Cerebellar cortex (tissue), 1 donor: ENCODE measurements around the gene CEP128.

ENCODE experiments used
- DNase-seq: peaks from one replicate; pipeline ENCODE4 v3.0.0-alpha.2; 2015; ENCODE audit warnings: low spot score

The CEP128 gene

DNA sequence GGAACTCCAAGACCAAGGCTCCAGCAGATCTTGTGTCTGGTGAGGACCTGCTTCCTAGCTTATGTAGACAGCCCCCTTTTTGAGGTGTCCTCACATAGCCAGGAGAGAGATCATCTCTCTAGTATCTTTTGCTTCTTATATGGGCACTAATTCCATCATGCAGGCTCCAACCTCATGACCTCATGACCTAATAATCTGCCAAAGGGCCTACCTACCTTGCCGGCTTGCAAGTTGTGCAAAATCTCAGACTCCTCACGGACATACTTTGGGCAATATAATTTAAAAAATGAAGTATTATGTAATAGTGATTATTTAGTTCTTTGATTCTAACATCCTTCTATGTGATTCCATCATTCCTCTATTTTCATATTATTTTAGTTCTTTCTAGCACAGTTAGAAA is 397.2 kb downstream of the CEP128 start:
- DNase-seq: no peak

DNA sequence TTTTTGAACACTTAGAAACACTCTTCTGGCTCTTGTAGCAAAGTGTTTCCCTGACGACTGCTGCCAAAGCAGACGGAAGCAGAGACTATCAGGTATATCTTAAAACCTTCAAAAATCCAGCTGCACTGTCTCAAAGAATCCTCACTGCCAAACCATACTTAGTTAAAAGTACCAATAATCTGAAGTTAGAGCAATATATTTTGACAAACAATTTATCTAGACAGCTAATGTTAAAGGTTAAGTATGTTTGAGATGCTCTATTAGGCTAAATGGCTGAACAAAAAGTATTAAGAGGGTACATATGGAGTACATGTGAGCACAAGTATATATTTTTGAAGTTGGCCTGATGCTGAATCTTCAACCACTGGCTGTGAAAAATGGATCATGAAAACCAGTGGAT is 398.3 kb downstream of the CEP128 start:
- no peak for DNase-seq

DNA sequence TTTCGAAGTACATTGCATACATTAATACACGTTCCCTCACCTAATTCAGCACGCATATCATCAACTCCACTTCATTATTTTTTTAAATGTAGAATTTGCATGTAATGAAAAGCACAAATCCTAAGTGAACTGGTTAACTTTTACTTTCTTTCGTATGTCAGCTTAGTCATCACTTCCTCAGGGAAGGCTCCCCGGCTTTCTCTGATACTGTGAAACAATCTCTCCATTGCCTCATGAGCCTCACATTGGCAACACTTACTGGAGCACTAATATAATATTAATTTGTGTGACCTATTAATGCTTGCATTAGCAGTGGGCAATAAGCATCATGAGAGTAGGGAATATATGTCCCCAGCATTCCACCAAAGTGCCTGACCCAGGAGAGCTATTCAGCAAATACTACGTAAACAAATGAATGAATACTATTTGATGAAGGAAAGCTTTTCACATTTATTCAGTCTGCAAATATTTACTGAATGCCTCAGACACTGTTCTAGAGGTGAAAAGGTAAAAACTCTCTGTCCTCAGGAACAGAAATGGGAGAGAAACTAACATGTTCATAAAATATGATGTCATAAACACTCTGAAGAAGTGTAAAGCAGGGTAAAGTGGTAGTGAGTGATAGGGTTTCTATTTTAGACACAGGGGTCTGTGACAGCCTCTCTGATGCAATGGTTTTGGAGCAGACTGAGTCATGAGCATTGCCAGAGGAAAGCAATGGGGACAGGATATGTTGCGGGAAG is 402.7 kb downstream of the CEP128 start:
- no peak for DNase-seq

DNA sequence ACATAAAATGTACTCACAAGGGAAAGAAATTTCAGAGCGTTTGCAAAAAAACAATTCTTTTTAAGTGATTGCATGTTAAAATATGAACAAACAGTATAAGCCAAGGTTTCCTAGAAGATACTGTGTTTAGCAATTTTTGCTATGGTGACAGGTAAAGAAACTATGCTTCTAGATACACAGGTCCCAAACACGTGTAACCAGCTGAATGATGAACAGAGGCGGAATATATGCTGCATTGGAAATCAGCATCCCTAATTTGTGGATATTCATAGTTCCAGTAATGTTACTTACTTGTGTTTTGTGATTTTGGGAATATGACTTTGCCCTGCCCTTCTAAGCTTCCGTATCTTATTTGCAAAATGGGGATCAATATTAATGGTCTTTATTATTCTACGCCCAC is 403.9 kb downstream of the CEP128 start:
- DNase-seq: no peak

DNA sequence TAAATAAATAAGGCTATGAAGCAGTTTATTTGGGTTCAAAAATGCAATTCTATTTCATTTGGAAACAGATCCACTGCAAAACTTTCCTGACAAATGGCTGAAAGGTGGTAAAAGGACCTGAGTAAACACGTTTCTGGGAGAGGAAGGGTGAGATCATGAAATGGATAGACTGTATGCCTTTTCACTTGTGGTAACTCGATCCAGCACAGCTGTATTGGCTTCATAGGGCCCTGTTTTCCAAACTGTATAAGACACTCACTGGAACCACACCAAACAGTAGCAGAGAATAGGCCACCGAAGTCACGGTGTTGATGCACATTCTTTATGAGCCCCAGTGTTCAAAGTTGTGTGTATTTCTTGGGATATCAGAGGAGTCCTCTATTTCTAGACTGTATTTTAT is 405.1 kb downstream of the CEP128 start:
- DNase-seq: no peak

DNA sequence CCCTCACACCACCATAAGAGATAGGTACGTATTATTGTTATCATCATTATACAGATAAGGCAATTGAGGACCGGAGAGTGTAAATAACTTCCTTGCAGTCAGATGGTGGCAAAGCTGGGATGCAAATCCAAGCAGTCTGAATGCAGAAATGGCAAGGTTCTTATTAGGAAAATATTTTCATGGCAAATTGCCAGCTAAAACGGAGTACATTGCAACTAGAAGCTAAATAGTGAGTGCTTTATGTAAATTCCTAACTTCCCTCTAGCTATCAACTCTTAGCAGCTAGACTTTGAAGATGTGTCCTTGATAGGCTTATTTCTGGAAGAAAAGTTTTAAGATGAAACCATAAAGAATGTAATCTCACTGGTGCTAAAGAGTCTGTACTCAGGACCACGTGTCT is 406.4 kb downstream of the CEP128 start:
- no peak for DNase-seq

DNA sequence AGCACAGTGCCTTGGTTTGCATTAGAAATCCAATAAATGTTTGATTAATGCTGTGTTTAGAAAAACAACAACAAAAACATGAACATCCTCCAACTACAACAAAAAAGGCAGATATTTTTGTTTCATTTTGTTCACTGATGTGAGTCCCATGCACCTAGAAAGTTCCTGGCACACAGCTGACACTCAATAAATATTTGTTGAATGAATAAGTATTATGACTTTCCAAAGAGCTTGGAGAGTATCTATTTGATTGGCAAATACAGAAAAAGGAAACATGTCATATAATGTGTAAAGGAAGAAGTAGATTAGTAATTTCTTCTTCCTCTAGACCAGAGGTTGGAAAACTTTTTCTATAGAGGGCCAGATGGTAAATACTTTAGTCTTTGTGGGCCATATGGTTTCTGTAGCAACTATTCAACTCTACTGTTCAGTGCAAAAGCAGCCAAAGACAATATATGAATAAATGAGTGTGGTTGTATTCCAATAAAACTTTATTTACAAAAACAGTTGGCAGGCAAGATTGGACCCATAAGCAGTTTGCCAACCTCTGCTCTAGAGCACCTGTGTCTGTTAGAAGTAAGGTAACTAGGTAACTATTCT is 417.9 kb downstream of the CEP128 start:
- no peak for DNase-seq

DNA sequence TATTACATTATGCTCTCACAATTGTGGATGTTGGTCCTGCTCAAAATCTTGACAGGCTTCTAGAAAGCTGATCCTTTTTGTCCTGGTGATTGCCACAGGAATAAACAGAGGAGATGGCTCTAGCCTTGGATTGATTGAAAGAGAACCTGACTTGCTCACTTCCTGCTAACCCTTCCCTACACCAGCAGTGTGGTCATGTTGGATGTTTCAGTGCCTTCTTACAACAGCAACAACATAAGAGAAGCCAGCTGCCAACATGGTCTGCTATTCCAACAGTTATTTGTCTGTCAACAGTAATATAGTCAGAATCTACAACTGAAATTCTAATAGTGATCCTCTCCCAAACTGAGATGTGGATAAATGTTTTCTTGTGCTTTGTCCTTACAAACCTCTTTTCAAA is 418.6 kb downstream of the CEP128 start:
- no peak for DNase-seq

DNA sequence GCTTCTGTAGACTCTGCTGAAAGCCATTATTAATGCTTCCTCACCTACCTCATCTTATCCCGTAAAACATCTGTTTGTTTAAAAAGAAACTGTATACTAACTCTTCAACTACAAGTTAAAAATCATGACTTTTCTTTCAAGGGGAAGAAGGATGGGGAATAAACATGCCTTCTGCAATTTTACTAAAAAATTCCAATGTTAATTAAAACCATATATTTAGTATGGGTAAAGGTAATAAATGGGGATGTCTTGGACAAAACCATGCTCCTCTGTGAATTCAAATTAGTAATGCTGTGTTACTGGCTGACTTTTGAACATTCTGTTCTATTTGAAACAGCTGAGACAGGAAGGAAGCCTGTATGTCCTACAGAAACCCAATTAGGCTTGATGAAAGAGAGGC is 419.1 kb downstream of the CEP128 start:
- DNase-seq: no peak

DNA sequence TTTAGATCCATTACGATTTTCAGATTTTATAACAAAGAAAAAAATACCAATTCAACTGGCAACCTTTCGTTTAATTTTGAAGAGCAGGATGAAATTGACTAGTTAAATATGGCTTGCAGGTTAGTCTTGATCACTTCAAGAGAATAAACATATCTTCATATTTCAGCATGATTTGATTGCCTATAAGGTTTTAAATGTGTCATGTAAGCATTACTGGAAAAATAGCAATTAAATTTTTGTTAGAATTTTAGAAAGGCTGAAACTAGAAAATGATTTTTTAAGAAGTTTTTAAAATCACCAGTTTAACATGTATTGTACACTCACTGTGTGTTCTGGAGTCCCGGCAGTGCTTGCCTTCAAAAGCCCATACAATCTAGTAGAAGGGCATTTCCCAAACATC is 420.1 kb downstream of the CEP128 start:
- no peak for DNase-seq

DNA sequence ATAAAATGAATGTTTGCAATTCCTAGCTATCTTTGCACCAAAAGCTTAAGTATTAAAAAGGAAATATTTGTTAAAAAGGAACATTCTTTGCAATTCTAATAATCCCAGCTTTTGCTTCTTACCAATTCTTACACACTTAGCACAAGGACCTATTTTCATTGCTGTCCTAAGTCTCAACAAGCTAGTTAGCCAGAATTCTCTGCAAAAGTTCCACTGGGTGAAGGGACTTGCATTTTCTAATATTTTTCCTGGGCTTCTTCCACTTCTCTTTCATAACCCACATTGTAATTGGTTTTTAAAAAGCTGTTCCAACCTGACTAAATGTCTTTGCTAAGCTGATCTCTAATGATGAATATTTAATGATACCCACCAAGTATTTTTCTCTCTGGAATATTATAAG is 422.5 kb downstream of the CEP128 start:
- no peak for DNase-seq

DNA sequence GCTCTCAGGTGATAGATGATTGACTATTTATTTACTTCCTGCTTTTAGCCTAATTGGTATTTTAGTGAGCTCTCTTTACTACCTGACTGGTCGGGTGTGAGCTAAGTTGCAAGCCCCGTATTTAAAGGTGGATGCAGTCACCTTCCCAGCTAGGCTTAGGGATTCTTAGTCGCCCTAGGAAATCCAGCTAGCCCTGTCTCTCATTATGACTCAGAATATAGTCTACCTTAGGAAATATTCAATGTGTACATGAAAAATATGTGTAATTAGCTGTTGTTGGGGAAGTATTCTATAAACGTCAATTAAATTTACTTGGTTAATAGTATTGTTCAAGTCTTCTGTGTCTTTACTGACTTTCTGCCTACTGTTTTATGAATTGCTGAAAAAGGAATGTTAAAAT is 423.4 kb downstream of the CEP128 start:
- no peak for DNase-seq

DNA sequence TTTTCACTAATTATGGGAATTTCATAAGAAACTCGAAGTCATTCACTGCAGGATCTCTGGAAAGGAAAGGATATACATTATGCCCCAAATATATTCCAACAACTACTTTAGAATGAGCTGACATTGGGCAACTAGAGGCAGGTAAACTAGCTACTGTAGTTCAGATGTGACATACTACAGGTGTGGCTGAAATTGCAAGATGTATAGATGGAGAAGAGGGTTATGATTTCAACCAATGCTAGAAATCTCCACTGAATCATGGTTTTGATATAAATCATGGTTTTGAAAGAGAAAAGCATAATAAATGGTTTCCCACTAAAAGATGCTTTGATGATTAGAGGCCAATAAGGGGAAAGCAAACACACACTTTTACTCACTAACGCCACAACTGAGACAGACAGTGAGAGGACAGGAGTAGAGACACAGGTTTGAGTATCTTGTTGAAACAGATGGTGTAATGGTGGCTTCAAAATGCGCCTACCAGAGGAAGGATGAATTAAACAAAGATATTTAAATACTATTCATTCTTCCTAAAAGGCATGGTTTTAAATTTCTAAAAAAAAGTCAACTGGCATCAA is 434.2 kb downstream of the CEP128 start:
- no peak for DNase-seq

DNA sequence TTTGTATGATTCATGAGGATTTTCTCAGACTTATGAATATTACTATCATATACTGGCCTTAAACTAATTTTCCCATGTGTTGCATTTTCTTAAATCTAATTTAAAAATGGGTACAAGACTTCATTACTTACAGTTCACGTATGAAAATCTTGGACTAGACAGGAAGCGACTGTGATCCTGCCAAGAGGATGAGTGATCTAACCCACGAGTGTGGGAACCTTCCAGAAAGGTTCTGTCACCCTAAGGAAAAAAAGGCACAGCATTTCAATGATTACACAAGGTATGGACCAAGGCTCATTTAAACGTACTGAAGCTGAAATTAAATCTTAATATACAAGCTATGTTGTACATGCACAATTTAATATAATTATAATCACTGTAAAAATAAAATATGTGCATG is 436.8 kb downstream of the CEP128 start:
- DNase-seq: no peak

DNA sequence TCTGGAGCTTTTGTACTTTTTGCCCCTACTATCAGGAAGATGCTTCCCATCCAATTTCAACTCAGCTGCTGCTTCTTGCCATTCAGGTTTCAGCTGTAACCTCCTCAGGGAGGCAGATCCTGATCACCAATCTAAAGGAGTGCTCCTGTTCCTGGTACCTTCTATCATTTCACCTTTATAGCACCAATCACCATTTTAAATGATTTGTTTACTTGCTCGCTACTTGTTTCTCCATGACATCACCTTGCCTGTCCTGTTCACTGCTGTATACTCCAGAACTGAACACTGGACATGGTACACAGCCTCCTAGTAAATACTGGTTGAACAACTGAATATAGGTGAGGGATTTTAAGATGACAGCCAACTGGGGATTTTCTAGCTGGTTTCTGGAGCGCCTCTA is 443.0 kb downstream of the CEP128 start:
- no peak for DNase-seq

DNA sequence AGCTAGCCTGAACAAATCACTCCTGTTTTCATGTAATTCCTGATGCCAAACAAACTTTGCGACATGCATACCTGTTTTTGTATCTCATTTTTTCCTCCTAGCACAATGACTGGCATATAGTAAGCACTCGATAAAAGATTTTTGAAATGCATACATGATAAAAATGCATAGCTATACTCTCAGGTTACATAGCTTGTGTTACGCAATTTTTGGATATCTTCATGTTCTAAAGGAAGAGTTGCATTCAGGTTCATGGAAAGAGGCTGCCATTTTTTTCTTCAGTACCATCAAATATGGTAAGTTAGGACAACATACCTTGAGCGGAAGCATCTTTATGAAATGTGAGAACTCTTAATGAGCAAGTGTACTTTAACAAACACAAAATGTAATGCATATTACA is 445.4 kb downstream of the CEP128 start:
- no peak for DNase-seq

DNA sequence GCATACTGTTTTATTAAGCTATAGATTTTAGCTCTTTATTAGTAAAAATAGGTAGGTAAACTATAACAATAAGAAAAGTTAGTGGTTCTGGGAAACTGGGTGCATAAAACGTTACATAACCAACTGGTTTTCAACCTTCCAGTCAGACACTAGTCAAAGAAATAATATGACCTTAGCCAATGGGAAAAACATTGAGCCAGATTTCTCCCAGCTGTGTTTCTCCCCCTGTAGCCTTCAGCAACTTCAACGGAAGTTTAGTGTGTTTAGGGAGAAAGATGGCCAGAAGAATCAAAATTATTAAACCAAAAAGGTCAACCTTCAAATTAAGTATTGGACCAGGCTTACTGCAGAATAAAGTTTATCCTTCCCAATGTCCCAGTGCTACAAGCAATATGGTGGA is 446.8 kb downstream of the CEP128 start:
- no peak for DNase-seq

DNA sequence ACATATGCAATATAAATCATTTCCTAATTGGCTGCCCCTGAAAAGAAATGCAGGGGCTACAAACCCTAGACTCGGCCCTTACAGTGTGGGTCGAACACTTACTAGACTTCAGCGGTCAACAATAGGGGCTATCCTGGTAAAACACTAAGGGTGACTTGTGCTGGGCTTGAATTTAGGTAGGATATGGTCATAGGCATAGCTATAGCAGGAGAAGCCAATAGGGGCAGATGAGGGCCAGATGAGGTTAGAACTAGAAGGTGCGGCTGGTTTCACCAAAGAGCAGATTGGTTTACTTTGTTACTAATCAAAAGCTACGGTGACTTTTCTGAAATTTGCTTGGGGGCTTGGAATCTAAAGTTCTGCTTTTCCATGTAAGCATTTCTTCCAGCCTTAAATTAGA is 447.9 kb downstream of the CEP128 start:
- no peak for DNase-seq

DNA sequence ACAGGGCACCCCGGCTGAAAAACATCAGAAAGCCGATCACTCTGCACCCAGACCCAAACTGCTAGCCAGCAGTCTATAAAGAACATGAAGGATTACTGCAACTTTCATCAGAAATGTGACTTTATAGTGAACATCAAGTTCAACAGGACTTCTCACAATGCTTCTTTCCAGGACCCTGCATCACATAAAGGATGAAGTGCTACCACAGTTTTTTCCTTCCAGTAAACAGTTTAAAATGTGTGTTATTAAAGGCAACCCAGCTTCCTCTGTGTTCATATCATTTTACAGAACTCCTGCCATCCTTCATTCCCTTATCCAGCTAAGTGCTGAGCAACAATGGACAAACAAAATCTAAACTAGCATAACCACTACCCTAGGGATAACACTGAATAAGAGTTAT is 449.9 kb downstream of the CEP128 start:
- no peak for DNase-seq

DNA sequence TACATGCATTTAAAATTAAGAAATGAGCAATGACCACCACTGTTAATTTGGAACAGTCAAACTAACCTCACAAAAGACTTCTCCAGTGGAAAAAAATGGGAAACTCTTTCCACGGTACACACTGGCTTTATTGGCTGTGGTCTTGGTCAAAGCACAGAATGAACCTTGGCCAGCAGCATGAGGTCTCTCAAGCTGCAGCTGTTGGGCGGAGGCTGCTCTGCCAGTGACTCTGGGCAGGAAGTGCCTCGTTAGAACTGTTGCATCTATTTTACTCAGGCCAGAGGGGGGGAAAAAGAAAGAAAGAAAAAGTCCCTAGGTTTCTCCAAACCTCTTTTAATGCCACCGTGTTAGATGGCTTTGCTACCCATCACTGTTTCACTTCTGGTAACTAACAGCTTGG is 450.4 kb downstream of the CEP128 start:
- no peak for DNase-seq

DNA sequence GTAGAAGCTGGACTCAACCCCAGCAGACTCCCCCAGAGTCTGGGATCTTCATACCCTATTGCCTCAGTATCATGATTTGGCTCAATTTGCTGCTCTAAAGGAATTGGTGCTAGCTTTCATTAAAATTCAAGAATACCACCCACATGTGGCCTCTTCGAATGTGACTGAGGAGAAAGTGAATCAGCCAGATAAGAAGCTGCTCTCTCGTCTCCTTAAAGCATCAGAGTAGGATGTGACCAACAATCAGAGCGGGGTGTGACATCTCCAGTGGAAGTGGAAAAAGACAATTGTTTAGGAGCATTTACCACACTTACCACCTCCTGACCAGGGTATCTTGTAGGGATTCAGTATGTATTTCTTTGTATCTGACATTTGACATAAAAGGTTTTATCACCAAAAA is 452.0 kb downstream of the CEP128 start:
- DNase-seq: no peak

DNA sequence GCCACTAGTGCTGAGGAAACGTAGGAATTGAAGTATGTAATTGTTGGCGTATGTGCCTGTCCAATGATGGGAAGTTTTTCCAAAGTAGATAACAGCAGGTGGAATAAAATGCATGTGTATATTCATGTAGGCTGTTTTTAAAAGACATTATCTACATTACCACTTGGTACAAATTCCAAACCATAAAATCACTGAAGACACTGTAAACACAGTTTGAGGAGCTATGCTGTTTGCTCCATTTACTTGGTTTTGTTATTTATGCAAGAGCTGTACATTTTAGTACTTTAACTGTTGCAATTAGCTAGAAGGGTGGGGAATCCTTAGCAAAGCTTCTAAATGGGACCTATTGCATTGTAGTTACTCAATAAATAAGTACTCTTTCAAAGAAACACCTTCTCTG is 455.8 kb downstream of the CEP128 start:
- DNase-seq: no peak

DNA sequence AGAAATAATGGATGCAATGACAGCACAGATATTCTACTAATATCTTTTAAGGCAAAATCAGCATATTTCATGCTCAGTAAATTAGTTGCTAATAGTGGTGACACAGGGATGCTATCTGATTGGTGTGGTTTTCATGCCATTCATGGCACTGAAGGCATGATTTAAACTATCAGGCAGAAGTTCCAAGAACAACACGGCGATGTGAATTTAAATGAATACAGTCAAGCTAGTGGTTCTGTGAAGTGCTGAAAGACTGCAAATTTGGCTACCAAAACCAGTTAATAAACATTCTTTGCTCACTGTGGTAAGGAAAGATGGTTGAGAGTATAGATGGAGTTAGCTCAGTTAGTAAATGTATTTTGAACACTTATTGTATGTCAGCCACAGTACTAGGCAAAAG is 458.2 kb downstream of the CEP128 start:
- no peak for DNase-seq
